GM18858 (cell line): Measurements from ENCODE around the gene OGDHL.
"Not testable (repeated sequence)": the region's sequence is repeated elsewhere in the genome, so short reads cannot be mapped to it uniquely, and the experiment has no call there.

ENCODE experiments used
- ATAC-seq: cut with Tn5 transposase; IDR thresholded peaks from one replicate; pipeline ENCODE4 v1.9.1; 2021; ENCODE audit not compliant: unreplicated experiment

Gene OGDHL

GRCh38 chr10:49761789-49762565 lies at the start of gene OGDHL:
Gene OGDHL, minus strand, starts transcription at chr10:49762323. Its CDS starts 3,731 bp downstream, at chr10:49758592.
- ATAC-seq: peak; percentile 49

DNA sequence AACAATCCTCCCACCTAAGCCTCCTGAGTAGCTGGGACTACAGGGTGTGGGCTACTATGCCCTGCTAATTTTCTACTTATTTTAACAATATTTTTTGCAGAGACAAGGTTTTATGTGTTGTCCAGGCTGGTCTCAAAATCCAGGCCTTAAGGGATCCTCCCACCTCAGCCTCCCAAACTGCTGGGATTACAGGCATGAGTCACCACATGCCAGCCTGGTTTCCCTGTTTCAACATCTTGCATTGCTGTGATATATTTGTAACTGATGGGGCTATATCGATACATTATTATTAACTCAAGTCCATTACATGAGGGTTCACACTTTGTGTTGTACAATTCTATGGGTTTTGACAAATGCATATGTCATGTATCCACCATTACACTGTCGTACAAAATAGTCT lies 41.9 kb upstream of the OGDHL start:
- ATAC-seq: no peak

DNA sequence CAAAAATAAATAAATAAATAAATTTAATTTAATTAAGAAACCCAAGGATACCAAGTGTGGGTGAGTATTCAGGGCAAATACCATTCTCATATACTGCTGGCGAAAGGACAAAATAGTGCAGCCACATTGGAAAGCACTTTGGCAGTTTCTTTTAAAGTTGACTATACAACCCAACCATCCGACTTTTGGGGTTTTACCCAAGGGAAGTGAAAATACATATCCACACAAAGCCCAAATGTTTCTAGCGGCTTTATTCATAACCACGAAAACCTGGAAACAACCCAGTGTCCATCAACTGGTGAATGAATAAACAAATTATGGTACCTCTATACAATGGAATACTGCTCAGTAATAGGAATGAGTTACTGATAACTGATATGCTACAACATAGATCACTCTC lies 36.2 kb upstream of the OGDHL start:
- ATAC-seq: no peak

DNA sequence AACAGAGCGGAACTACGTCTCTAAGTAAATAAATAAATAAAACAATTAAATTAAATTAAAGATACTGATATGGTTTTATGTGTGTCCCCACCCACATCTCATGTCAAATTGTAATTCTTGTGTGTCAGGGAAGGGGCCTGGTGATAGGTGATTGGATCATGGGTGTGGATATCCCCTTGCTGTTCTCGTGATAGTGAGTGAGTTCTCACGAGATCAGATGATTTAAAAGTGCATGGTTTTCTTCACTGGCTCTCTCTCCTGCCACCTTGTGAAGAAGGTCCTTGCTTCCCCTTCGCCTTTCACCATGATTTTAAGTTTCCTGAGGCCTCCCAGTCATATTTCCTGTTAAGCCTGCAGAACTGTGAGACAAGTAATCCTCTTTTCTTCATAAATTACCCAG lies 29.0 kb upstream of the OGDHL start:
- no peak for ATAC-seq

DNA sequence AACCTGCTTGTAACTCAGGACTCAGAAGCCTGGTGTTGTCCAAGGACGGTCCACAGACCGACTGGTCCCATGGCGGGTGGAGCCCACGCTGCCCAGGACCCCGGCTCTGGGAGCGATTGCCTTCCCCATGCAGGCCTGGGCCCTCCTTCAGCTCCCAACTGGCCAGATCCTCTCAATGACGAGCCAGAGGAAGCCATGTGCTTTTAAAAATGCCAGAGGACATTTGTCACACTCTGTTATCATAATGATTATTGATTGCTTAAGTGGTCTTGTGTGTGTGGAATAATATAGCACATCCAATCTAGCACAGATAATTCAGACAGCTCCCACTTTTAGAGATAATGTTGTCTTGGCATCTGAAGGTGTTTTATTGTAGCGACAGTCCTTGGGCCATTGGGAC lies 22.6 kb upstream of the OGDHL start:
- ATAC-seq: no peak

DNA sequence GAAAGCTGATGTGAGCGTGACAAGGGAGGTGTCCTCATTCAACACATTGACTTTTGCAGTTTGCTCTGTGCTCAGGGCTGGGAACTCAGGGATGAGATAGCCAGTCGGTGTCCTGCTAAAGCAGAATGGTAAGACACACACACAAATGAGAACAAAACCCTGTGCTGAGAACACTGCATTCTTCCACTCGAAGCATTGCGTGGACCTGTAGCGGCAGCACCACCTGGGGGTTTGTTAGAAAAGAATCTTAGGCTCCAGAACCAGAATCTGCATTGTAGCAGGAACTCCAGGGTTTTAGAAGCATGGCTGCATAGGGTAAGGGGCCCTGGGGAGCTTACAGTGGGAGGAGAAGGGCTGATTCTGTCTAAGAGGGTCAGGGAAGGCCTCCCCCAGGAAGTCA lies 21.5 kb upstream of the OGDHL start:
- ATAC-seq: no peak

DNA sequence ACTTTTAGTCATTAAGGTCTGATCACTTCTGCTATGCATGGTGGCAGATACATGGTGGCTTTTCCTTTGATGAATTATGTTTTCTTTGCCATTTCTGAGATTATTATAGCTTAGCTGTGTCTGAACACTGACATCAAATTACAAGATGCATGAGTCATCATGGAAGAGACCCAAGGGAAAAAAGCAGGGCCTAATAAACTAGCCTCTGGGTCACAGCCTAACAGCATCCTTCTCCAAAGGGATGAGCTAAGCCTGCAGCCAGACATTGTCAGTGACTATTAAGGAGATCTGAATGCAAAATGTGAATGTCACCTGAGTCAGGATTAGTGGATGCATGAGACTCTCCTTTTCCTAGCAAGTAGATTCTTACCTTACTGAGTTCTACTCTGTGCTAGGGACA lies 19.1 kb upstream of the OGDHL start:
- no peak for ATAC-seq

- ATAC-seq: no peak
These were observed 16.1 kb upstream of the OGDHL start for GRCh38 chr10:49778197-49778596.

- no peak for ATAC-seq
These were observed 14.7 kb upstream of the OGDHL start for GRCh38 chr10:49776851-49777250.

- no peak for ATAC-seq
These were observed 12.9 kb upstream of the OGDHL start for GRCh38 chr10:49775014-49775413.

DNA sequence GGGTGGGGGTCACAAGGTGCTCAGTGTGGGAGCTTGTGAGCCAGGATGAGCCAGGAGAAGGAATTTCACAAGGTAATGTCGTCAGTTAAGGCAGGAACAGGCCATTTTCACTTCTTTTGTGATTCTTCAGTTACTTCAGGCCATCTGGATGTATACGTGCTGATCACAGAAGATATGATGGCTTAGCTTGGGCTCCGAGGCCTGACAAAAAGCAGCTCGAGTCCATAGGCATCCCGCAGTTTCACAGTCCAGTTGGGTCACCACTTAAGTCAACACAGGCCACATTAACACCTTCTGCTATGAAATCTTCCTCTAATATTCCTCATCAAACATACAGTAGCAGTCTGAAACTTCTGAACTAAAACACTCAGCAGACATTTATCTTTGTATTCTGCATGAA lies 10.8 kb upstream of the OGDHL start:
- not testable (repeated sequence) for ATAC-seq

- not testable (repeated sequence) for ATAC-seq
These were observed 8.9 kb upstream of the OGDHL start for GRCh38 chr10:49771046-49771445.

DNA sequence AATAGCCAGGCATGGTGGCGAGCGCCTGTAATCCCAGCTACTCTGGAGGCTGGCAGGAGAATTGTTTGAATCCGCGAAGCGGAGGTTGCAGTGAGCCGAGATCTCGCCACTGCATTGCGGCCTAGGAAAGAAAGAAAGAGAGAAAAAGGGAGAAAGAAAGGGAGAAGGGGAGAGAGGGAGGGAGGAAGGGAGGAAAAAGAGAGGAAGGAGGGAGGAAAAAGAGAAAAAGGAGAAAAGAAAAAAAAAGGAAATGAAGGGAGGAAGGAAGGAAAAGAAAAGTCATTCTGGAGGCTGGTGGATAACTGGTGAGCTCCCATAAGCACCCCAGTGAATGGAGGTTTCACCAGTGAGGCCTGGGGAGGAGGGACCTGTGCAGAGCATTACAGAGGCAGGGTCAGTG lies 7.6 kb upstream of the OGDHL start:
- ATAC-seq: no peak

DNA sequence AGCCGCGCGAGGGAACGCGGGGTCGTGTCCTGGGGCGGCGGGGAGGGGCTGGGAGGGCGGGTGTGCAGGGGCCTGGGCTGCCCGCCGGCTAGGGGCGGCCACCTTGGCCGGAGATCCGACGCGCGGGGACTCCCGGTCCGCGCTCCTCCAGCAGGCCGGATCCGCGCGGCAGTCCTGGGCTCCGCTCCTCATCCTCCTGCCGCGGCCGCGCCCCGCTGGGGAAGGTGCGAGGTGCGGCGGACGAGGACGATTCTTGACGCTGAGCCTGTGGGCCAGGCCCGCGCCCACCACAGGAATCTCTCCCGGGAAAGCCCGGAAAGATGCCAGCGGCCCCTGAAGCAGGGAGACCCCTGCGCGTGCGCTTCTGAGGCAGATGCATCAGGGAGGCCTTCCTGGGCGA lies 6.6 kb upstream of the OGDHL start:
- ATAC-seq: no peak

GRCh38 chr10:49768329-49768728 lies 6.2 kb upstream of the OGDHL start:
- ATAC-seq: no peak

GRCh38 chr10:49767752-49768151 lies 5.6 kb upstream of the OGDHL start:
- ATAC-seq: no peak

DNA sequence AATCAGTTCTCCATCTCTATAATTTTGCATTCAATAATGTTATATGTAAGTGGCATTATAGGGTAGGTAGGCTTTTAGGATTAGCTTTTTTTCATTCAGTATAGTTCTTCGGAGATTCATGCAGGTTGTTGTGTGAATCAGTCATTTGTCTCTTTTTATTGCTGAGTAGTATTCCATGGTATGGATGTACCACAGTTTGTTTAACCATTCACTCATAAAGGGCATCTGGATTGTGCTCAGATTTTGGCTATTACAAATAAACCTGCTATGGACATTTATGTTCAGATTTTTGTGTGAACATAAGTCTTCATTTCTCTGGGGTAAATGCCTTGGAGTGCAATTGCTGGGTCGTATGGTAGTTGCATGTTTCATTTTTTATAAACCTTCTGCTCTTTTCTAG lies 4.4 kb upstream of the OGDHL start:
- ATAC-seq: no peak

- no peak for ATAC-seq
These were observed 399 bp upstream of the OGDHL start for GRCh38 chr10:49762566-49762877.

DNA sequence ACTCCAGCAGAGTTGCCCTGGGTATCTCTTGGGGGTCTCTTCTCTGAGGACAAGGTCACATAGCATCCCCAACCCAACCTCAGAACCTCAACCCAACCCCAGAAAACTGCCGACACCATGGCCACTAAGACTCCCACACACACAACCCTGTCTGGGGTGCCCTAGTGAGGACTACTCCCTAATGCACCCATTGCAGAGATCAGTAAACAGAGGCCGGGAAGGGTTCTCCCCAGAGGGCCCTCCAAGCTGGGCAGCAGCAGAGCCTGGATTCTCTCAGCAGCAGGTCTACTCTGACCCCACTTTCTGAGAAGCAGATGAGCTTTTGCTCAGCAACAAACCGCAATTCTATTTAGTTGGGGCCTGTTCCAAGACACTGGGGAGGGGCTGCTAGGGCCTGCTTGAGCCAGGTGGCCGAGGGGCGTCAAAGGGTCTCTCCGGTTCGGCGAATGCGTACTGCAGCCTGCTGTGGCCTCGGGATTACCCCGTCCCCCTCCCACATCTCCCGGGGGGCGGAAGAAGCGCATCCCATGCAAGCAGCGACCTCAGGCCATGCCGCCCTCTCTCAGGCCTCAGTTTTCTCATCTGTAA lies 828 bp downstream of the OGDHL start:
- no peak for ATAC-seq

- ATAC-seq: no peak
These were observed 1.3 kb downstream of the OGDHL start for GRCh38 chr10:49760789-49761188.

- ATAC-seq: no peak
These were observed 2.2 kb downstream of the OGDHL start for GRCh38 chr10:49759787-49760551.

DNA sequence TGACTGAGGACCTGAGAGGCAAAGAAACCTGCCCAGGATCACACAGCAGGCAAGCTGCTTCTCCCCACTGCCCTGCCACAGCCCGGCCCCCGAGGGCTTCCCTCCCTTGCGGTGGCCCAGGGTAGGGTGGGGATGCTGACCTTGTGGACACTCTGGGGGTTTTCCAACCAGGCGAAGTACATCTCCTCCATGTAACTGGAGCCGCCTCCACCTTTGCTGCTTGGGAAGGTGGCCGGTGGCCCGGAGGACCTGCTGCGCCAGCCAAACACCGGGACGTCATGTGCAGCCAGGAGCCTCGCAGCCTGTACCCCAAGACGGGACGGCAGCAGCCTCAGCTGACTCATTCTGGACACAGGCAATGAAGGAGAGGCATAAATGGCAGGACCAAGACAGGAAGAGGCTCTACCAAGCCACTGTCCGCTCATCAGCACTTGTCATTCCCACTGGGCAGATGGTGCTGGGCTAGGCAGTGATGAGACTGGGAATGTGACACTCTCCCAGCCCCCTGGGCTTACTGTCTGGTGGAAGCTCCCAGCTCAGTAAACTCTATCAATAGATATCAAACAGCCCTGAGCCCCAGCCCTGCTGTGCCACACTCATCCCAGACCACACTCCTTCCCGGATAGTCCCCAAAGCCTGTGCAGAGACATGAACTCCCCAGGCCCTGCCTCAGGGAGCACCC lies 3.7 kb downstream of the OGDHL start:
- no peak for ATAC-seq
